ENCODE measurements around the gene STK16. TPM values are rescaled to one million over a fixed set of nuclear protein-coding genes. Genes with fewer than 3 reads are reported as not detected.

The STK16 gene
- total and polyA plus RNA-seq, 4 donors: 5.8 to 44.3 (median 23.7) TPM

DNA sequence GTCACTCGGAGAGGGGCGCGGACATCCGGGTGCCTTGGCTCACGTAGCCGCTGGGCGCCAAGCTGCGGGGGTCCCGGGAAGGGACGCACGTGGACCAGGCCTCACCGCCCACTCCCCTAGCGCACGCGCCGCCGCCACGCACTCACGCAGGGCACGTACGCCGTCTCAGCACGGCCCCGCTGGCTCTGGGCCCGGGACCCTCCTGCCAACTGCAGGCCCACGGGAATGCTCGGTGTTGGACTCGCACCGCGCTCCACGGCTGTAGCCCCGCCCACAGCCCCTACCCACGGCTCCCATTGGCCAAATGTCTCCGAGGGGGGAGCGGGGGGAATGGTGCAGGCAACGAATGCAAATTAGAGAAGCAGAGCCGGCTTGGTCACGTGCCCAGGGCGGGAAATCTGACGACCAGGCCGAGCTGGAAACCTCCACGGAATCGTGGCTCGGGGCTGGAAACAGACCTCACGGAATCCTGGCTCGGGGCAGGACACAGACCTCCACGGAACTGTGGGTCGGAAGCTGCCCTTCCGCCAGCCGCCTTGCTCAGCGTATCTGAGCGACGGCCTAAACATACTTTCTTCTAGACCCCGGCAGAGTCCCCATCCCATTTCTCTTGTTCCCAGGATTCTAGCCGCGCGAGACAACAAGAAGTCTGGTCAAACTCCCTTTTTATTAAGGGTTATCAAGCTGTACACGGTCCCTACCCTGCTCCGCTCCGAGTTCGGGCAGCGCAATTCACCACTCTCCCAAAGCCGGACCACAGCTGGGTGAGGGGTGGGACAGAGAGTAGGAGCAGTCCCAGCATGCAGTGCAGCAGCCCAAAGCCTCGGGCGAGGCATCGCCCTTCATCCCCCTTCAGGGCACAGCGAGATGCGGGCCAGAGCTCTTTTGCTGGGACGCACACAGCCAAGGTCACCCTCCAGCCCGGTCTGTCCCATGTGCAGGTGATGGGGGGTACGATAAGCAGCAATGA is 26.3 kb upstream of the STK16 start, which contains the start of gene ABCB6:
Gene ABCB6 (minus strand): TSS at position 227 of the 970 bp plus-strand sequence. CDS start 285 bp downstream, outside the sequence.
- DNase-seq (ENCODE audit: low spot score): peak; percentile 97
- peaks cover 5 to 27% (median 19%) of the 10 kb centered on the region in 4 donors for H3K4me1 ChIP-seq (ENCODE audit: control insufficient read depth in 4 of 4, insufficient read depth in 4 of 4, low read length in 3 of 4)
- WGBS: 16% methylated on average over 71 of the region's 71 CpGs
- H3K27ac ChIP-seq (ENCODE audit: low read depth in 1 of 2, low read length in 2 of 2): peak within 1 kb of the TSS; percentile 85 to 92
- H3K4me3 ChIP-seq (ENCODE audit: low read depth in 1 of 3, low read length in 3 of 3): peak within 1 kb of the TSS; percentile 51 to 64 (median 52)
- TF ChIP-seq RAD21 (IDR thresholded peaks at IDR 0.05): no peak
- no peak for TF ChIP-seq FOXA1 (IDR thresholded peaks at IDR 0.05)
- TF ChIP-seq, protein P1, sequence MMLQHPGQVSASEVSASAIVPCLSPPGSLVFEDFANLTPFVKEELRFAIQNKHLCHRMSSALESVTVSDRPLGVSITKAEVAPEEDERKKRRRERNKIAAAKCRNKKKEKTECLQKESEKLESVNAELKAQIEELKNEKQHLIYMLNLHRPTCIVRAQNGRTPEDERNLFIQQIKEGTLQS (IDR thresholded peaks at IDR 0.05): no peak
- TF ChIP-seq, protein P2, sequence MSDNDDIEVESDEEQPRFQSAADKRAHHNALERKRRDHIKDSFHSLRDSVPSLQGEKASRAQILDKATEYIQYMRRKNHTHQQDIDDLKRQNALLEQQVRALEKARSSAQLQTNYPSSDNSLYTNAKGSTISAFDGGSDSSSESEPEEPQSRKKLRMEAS (IDR thresholded peaks at IDR 0.05): no peak
- no peak for TF ChIP-seq JUND (IDR thresholded peaks at IDR 0.05)
- TF ChIP-seq HNF4G (IDR thresholded peaks at IDR 0.05): no peak
- TF ChIP-seq TAF1 (conservative IDR thresholded peaks at IDR 0.05): no peak
- no peak for TF ChIP-seq HNF4A (conservative IDR thresholded peaks at IDR 0.05)
- no peak for TF ChIP-seq YY1 (IDR thresholded peaks at IDR 0.05)
- TF ChIP-seq NR2F2 (IDR thresholded peaks at IDR 0.05): no peak
- TF ChIP-seq, protein P3, sequence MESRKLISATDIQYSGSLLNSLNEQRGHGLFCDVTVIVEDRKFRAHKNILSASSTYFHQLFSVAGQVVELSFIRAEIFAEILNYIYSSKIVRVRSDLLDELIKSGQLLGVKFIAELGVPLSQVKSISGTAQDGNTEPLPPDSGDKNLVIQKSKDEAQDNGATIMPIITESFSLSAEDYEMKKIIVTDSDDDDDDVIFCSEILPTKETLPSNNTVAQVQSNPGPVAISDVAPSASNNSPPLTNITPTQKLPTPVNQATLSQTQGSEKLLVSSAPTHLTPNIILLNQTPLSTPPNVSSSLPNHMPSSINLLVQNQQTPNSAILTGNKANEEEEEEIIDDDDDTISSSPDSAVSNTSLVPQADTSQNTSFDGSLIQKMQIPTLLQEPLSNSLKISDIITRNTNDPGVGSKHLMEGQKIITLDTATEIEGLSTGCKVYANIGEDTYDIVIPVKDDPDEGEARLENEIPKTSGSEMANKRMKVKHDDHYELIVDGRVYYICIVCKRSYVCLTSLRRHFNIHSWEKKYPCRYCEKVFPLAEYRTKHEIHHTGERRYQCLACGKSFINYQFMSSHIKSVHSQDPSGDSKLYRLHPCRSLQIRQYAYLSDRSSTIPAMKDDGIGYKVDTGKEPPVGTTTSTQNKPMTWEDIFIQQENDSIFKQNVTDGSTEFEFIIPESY (IDR thresholded peaks at IDR 0.05): no peak
- TF ChIP-seq FOXA2 (IDR thresholded peaks at IDR 0.05): no peak
- TF ChIP-seq, protein P4, sequence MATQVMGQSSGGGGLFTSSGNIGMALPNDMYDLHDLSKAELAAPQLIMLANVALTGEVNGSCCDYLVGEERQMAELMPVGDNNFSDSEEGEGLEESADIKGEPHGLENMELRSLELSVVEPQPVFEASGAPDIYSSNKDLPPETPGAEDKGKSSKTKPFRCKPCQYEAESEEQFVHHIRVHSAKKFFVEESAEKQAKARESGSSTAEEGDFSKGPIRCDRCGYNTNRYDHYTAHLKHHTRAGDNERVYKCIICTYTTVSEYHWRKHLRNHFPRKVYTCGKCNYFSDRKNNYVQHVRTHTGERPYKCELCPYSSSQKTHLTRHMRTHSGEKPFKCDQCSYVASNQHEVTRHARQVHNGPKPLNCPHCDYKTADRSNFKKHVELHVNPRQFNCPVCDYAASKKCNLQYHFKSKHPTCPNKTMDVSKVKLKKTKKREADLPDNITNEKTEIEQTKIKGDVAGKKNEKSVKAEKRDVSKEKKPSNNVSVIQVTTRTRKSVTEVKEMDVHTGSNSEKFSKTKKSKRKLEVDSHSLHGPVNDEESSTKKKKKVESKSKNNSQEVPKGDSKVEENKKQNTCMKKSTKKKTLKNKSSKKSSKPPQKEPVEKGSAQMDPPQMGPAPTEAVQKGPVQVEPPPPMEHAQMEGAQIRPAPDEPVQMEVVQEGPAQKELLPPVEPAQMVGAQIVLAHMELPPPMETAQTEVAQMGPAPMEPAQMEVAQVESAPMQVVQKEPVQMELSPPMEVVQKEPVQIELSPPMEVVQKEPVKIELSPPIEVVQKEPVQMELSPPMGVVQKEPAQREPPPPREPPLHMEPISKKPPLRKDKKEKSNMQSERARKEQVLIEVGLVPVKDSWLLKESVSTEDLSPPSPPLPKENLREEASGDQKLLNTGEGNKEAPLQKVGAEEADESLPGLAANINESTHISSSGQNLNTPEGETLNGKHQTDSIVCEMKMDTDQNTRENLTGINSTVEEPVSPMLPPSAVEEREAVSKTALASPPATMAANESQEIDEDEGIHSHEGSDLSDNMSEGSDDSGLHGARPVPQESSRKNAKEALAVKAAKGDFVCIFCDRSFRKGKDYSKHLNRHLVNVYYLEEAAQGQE (IDR thresholded peaks at IDR 0.05): peak; percentile 50
- TF ChIP-seq, protein P5, sequence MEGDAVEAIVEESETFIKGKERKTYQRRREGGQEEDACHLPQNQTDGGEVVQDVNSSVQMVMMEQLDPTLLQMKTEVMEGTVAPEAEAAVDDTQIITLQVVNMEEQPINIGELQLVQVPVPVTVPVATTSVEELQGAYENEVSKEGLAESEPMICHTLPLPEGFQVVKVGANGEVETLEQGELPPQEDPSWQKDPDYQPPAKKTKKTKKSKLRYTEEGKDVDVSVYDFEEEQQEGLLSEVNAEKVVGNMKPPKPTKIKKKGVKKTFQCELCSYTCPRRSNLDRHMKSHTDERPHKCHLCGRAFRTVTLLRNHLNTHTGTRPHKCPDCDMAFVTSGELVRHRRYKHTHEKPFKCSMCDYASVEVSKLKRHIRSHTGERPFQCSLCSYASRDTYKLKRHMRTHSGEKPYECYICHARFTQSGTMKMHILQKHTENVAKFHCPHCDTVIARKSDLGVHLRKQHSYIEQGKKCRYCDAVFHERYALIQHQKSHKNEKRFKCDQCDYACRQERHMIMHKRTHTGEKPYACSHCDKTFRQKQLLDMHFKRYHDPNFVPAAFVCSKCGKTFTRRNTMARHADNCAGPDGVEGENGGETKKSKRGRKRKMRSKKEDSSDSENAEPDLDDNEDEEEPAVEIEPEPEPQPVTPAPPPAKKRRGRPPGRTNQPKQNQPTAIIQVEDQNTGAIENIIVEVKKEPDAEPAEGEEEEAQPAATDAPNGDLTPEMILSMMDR (IDR thresholded peaks at IDR 0.05; ENCODE audit: low read depth, low read length, missing input control): no peak
- TF ChIP-seq RXRA (IDR thresholded peaks at IDR 0.05): no peak
- TF ChIP-seq EGR1 (IDR thresholded peaks at IDR 0.05; ENCODE audit: low read depth in 2 of 2): no peak
- peak; percentile 70 for TF ChIP-seq SP1 (IDR thresholded peaks at IDR 0.05)
- TF ChIP-seq GABPA (IDR thresholded peaks at IDR 0.05 in 1 of 2, conservative IDR thresholded peaks at IDR 0.05 in 1 of 2): no peak
- H3K9ac ChIP-seq (ENCODE audit: low read depth in 1 of 2, low read length in 2 of 2): peak within 1 kb of the TSS; percentile 10 to 48
- peaks cover 17 to 43% (median 35%) of the 10 kb centered on the region in 4 donors for H3K36me3 ChIP-seq (ENCODE audit: control insufficient read depth in 4 of 4, insufficient read depth in 3 of 4, low read depth in 1 of 4, low read length in 3 of 4)
- H3K9me3 ChIP-seq (ENCODE audit: control insufficient read depth in 4 of 4, low read length in 3 of 4): no peaks in the 10 kb centered on the region
- no peaks in the 10 kb centered on the region for H3K27me3 ChIP-seq (ENCODE audit: control insufficient read depth in 4 of 4, insufficient read depth in 4 of 4, low read length in 3 of 4)

All from liver (tissue), 9 donors.